Activated T-cell treated with anti-CD3 and anti-CD28 coated beads, Interleukin-2, amount 50 U/mL, for 4 hours (primary cell): ENCODE measurements around the gene ADAMTS17. TPM values are rescaled to one million over a fixed set of nuclear protein-coding genes. Genes with fewer than 3 reads are reported as not detected.
A peak's percentile ranks its signal among the peaks of the same experiment; 100 is the strongest.

ENCODE experiments used
- ATAC-seq, 2 donors: fragments of 200-7000 bp; cut with Tn5 transposase; one replicate each; pipeline ENCODE4 v1.10.0; 2021
- DNase-seq: peaks from one replicate; pipeline ENCODE4 v3.0.0-alpha.2; 2020
- H3K27me3 Mint-ChIP-seq: one replicate; pipeline ENCODE4 v1.8.0; 2021; ENCODE audit warnings: low read depth, mixed read lengths
- H3K36me3 Mint-ChIP-seq: one replicate; pipeline ENCODE4 v1.8.0; 2022; ENCODE audit warnings: mixed read lengths; ENCODE audit not compliant: insufficient read depth
- H3K4me1 Mint-ChIP-seq: one replicate; pipeline ENCODE4 v1.8.0; 2021; ENCODE audit warnings: low read depth, mixed read lengths
- H3K4me3 Mint-ChIP-seq: one replicate; pipeline ENCODE4 v1.8.0; 2021; ENCODE audit warnings: mild to moderate bottlenecking, moderate library complexity, mixed read lengths
- H3K9me3 Mint-ChIP-seq: one replicate; pipeline ENCODE4 v1.8.0; 2021; ENCODE audit warnings: mixed read lengths
- total RNA-seq, 3 donors: library from RNA; stranded (reverse); gene quantifications; one replicate each; pipeline ENCODE4 v1.2.1, GENCODE V29; 2021

ADAMTS17 gene
- total RNA-seq, 3 donors from 2014 or later = 2.6 to 3.9 (median 3.2) TPM

GRCh38 chr15:100111125-100112060 is 230.4 kb downstream of the ADAMTS17 start:
- ATAC-seq (peak; percentile 78), DNase-seq (no peak)

GRCh38 chr15:100109486-100110035 is 232.2 kb downstream of the ADAMTS17 start:
- no peaks in the 10 kb centered on the region for H3K27me3 Mint-ChIP-seq

More at GRCh38 chr15:100111125-100112060, 230.4 kb downstream of the ADAMTS17 start:
- H3K27me3 Mint-ChIP-seq = no peaks in the 10 kb centered on the region
- H3K4me1 Mint-ChIP-seq = peaks cover 25% of the 10 kb centered on the region
- H3K9me3 Mint-ChIP-seq = no peaks in the 10 kb centered on the region
- H3K36me3 Mint-ChIP-seq = no peaks in the 10 kb centered on the region
- H3K4me3 Mint-ChIP-seq = peak overlapping the region; percentile 47

GRCh38 chr15:100108846-100109245 is 232.9 kb downstream of the ADAMTS17 start:
- no peak for DNase-seq
- peaks cover 4% of the 10 kb centered on the region for H3K36me3 Mint-ChIP-seq
- H3K4me1 Mint-ChIP-seq = peaks cover 21% of the 10 kb centered on the region
- peak overlapping the region; percentile 35 for H3K4me3 Mint-ChIP-seq
- no peak for ATAC-seq
- H3K9me3 Mint-ChIP-seq = no peaks in the 10 kb centered on the region
- H3K27me3 Mint-ChIP-seq = no peaks in the 10 kb centered on the region

More at GRCh38 chr15:100109486-100110035, 232.2 kb downstream of the ADAMTS17 start:
- DNase-seq (no peak), ATAC-seq (no peak)
- H3K4me1 Mint-ChIP-seq = peaks cover 24% of the 10 kb centered on the region
- H3K4me3 Mint-ChIP-seq = no peak overlapping the region
- no peaks in the 10 kb centered on the region for H3K9me3 Mint-ChIP-seq
- H3K36me3 Mint-ChIP-seq = peaks cover 4% of the 10 kb centered on the region

GRCh38 chr15:100108346-100108745 is 233.4 kb downstream of the ADAMTS17 start:
- ATAC-seq = no peak
- Mint-ChIP-seq H3K27me3 (no peaks in the 10 kb centered on the region), H3K4me3 (no peak overlapping the region), H3K9me3 (no peaks in the 10 kb centered on the region), H3K36me3 (peaks cover 4% of the 10 kb centered on the region), H3K4me1 (peaks cover 21% of the 10 kb centered on the region)
- no peak for DNase-seq

- DNase-seq = no peak
- Mint-ChIP-seq H3K4me3 (no peak overlapping the region), H3K27me3 (no peaks in the 10 kb centered on the region), H3K9me3 (no peaks in the 10 kb centered on the region), H3K4me1 (peaks cover 21% of the 10 kb centered on the region), H3K36me3 (peaks cover 4% of the 10 kb centered on the region)
- no peak for ATAC-seq
These were observed 234.1 kb downstream of the ADAMTS17 start for GRCh38 chr15:100107606-100108225.

GRCh38 chr15:100107151-100107550 is 234.6 kb downstream of the ADAMTS17 start:
- Mint-ChIP-seq H3K4me1 (peaks cover 18% of the 10 kb centered on the region), H3K4me3 (no peak overlapping the region), H3K36me3 (peaks cover 4% of the 10 kb centered on the region), H3K9me3 (no peaks in the 10 kb centered on the region), H3K27me3 (no peaks in the 10 kb centered on the region)
- no peak for ATAC-seq
- DNase-seq = no peak

- Mint-ChIP-seq H3K36me3 (peaks cover 4% of the 10 kb centered on the region), H3K9me3 (no peaks in the 10 kb centered on the region), H3K27me3 (no peaks in the 10 kb centered on the region), H3K4me1 (peaks cover 15% of the 10 kb centered on the region), H3K4me3 (no peak overlapping the region)
- no peak for DNase-seq
- no peak for ATAC-seq
These were observed 235.0 kb downstream of the ADAMTS17 start for GRCh38 chr15:100106732-100107131.

- DNase-seq (no peak), ATAC-seq (no peak)
- H3K4me1 Mint-ChIP-seq = no peaks in the 10 kb centered on the region
- H3K36me3 Mint-ChIP-seq = peaks cover 4% of the 10 kb centered on the region
- H3K9me3 Mint-ChIP-seq = no peaks in the 10 kb centered on the region
- no peak overlapping the region for H3K4me3 Mint-ChIP-seq
- no peaks in the 10 kb centered on the region for H3K27me3 Mint-ChIP-seq
These were observed 236.7 kb downstream of the ADAMTS17 start for GRCh38 chr15:100105101-100105500.

- H3K36me3 Mint-ChIP-seq = peaks cover 4% of the 10 kb centered on the region
- ATAC-seq = no peak
- H3K9me3 Mint-ChIP-seq = no peaks in the 10 kb centered on the region
- no peak overlapping the region for H3K4me3 Mint-ChIP-seq
- no peaks in the 10 kb centered on the region for H3K4me1 Mint-ChIP-seq
- no peaks in the 10 kb centered on the region for H3K27me3 Mint-ChIP-seq
- DNase-seq = no peak
These were observed 237.5 kb downstream of the ADAMTS17 start for GRCh38 chr15:100104245-100104644.

- no peaks in the 10 kb centered on the region for H3K27me3 Mint-ChIP-seq
- H3K4me1 Mint-ChIP-seq = no peaks in the 10 kb centered on the region
- H3K9me3 Mint-ChIP-seq = no peaks in the 10 kb centered on the region
- no peak overlapping the region for H3K4me3 Mint-ChIP-seq
- peaks cover 4% of the 10 kb centered on the region for H3K36me3 Mint-ChIP-seq
- DNase-seq (no peak), ATAC-seq (no peak)
These were observed 237.9 kb downstream of the ADAMTS17 start for GRCh38 chr15:100103828-100104227.

- no peaks in the 10 kb centered on the region for H3K4me1 Mint-ChIP-seq
- no peak overlapping the region for H3K4me3 Mint-ChIP-seq
- no peak for ATAC-seq
- H3K27me3 Mint-ChIP-seq = no peaks in the 10 kb centered on the region
- peaks cover 4% of the 10 kb centered on the region for H3K36me3 Mint-ChIP-seq
- no peaks in the 10 kb centered on the region for H3K9me3 Mint-ChIP-seq
- no peak for DNase-seq
These were observed 240.2 kb downstream of the ADAMTS17 start for GRCh38 chr15:100101426-100102089.

- no peaks in the 10 kb centered on the region for H3K4me1 Mint-ChIP-seq
- H3K9me3 Mint-ChIP-seq = no peaks in the 10 kb centered on the region
- no peak overlapping the region for H3K4me3 Mint-ChIP-seq
- DNase-seq = no peak
- ATAC-seq = no peak
- H3K27me3 Mint-ChIP-seq = no peaks in the 10 kb centered on the region
- H3K36me3 Mint-ChIP-seq = peaks cover 4% of the 10 kb centered on the region
These were observed 240.8 kb downstream of the ADAMTS17 start for GRCh38 chr15:100100926-100101325.

- no peak overlapping the region for H3K4me3 Mint-ChIP-seq
- no peaks in the 10 kb centered on the region for H3K4me1 Mint-ChIP-seq
- no peaks in the 10 kb centered on the region for H3K36me3 Mint-ChIP-seq
- no peak for ATAC-seq
- DNase-seq = no peak
- no peaks in the 10 kb centered on the region for H3K9me3 Mint-ChIP-seq
- no peaks in the 10 kb centered on the region for H3K27me3 Mint-ChIP-seq
These were observed 241.8 kb downstream of the ADAMTS17 start for GRCh38 chr15:100099976-100100375.

GRCh38 chr15:100098705-100099104 is 243.1 kb downstream of the ADAMTS17 start:
- no peaks in the 10 kb centered on the region for H3K9me3 Mint-ChIP-seq
- H3K36me3 Mint-ChIP-seq = no peaks in the 10 kb centered on the region
- no peak overlapping the region for H3K4me3 Mint-ChIP-seq
- no peaks in the 10 kb centered on the region for H3K4me1 Mint-ChIP-seq
- no peak for DNase-seq
- ATAC-seq = no peak
- no peaks in the 10 kb centered on the region for H3K27me3 Mint-ChIP-seq
